KG1 (cell line): ENCODE data around the gene VPS45.

Experiments
- DNase-seq: peaks from one replicate; lab custom pipeline; 2025; lab: John Stamatoyannopoulos, UW

The VPS45 gene

DNA sequence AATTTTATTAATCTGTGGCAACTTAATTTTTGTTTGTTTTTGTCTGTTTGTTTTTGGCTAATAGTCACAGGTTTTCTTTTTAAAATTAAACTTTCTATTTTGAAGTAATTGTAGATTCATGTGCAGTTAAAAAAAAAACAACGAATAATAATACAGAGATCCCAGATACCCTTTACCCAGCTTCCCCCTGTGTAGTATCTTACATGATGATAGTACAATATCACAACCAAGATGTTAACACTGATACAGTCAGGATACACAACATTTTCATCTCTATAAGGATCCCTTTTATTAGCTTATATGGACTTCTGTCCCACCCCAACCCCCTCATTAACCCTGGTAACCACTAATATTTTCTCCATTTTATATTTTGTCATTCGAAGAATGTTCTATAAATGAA is 5.9 kb downstream of the VPS45 start:
- no peak for DNase-seq

DNA sequence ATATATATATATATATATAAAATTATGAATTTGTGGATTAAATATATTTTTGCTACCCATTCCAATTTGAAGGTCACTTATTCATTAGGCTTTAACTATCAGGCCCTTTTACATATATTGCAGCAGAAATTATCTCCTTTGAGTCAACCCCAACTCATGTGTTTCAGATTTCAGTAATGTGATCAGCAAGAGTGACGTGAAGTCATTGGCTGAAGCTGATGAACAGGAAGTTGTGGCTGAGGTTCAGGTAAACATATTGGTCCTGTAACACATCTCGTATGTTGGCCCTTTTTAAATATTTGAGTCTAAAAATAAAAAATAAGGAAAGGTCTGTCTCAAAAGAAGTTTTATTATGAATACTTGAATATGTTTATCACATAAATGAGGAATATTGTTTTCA is 8.5 kb downstream of the VPS45 start:
- no peak for DNase-seq

DNA sequence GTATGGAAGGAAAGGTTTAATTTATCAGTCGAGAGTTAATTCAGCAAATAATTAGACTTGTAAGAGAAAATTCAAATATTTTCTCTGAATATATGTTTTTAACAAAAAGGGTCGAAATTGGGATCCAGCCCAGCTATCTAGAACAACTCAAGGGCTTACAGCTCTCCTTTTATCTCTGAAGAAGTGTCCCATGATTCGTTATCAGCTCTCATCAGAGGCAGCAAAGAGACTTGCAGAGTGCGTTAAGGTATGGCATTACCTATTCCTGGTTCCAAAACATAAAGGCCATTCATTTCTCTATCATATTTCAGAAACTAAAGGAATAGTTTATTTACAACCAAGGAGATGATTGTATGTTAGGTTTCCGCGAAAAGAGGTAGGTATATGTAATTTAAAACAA is 9.4 kb downstream of the VPS45 start:
- DNase-seq: no peak

DNA sequence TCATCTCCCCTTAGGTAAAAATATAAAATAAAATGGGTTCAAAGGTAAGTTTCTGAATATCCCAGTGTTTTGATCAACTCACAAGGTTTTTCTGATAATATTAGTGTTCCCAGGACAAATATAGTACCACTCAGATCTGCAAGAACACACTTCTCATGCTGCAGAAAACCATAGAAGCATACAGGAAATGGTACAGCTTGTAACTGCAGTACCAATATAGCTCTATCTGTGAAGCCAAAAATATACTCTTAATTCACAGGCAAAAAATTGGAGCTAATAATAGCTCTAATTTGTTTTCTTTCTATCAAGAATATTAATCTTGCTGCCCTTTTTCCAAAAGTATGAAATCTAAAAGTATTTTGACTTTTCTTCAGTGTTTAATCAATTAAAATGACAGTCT is 13.2 kb downstream of the VPS45 start:
- DNase-seq: no peak

DNA sequence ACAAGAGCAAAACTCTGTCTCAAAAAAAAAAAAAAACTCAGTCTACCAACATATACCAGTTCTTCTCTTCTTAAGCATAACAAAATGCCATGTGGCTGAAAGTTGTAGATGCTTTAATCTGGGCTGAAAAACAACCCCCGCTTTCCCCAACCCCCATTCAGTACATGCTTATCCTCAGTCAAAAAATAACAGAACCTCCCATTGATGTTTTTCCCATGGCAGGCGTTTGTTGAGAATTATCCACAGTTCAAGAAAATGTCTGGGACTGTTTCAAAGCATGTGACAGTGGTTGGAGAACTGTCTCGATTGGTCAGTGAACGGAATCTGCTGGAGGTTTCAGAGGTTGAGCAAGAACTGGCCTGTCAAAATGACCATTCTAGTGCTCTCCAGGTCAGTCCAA is 14.9 kb downstream of the VPS45 start:
- DNase-seq: no peak

DNA sequence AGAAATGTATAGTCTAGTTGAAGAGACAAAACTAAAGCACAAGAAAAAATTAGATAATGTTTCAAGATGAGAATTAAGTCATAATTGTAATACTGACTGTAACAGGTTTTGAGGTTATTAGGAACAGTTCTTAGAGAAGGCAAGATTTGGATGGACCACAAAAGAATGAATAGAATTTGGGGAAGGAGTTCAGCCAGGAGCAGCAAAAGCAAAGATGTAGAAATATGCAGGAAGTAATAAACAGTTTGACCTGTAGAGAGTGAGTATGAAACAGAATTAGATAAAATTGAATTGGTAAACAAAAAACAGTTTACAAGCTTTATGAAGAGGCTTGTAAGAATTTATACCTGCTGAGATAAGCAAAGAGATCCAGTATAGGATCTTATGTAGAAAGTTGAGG is 16.3 kb downstream of the VPS45 start:
- DNase-seq: no peak

DNA sequence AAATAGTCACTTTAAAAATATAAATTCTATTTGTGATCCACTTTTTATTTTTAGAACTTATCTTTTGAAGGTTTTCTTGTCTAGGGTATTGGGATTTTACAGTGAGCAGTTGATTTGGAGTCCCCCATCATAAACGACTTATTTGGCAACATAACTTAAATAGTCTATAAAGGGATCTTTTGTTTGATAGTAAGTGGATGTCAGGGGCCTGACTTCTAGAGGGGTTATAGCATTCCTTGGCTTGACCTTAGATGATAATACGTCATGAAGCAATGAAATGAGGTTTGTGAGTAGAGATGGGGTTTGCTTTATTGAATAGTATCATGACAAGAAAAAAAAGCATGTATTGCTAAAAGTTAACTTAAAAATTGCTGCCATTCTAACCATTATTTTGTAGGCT is 17.8 kb downstream of the VPS45 start:
- no peak for DNase-seq

DNA sequence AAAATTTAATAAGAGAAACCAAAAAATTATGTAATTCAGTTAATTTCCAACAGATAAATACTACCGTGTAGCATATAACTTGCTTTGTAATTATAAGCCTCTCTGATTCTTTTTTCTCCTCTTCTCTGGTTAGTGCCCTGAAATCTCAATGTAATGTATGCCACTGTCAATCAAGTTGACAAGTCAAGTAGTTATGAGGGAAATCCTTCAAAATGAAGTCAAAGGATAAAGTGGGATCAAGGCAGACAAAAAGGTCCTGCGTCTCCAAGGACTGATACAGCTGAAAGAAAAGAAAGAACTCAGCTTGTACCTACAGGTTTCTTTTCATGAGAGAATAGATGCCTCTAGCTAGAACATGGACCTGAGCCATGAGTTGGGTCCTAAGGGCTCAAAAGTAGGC is 19.8 kb downstream of the VPS45 start:
- DNase-seq: no peak

DNA sequence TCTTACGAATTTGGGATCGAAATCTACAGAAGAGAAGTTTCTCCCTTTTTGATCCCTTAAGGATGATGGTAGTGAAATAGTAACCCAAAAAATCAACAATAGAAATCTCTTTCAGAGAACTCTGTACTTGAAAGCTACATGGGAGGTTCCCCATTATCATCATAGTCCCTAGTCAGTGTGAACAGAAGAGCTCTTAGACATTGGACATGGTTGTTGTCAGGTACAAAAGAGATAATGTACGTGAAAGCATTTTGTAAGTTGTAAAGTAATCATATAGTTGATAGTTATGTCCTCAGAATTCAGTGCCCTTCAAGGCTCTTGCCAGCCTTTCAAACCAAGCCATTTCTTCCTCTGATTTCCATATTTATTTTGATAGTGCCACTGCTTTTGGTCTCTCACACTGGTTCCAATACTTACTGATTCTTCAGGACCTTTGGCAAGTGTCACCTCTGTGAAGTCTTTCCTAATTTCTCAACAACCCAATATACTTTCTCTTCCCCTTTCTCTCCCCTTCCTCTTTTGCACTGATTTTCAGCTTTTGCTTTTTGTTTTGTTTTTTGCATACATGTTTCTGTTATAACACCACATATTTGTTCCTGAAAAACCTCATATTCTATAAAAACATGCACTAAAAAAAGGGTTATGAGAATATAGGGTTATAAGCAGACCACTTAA is 22.4 kb downstream of the VPS45 start:
- no peak for DNase-seq

DNA sequence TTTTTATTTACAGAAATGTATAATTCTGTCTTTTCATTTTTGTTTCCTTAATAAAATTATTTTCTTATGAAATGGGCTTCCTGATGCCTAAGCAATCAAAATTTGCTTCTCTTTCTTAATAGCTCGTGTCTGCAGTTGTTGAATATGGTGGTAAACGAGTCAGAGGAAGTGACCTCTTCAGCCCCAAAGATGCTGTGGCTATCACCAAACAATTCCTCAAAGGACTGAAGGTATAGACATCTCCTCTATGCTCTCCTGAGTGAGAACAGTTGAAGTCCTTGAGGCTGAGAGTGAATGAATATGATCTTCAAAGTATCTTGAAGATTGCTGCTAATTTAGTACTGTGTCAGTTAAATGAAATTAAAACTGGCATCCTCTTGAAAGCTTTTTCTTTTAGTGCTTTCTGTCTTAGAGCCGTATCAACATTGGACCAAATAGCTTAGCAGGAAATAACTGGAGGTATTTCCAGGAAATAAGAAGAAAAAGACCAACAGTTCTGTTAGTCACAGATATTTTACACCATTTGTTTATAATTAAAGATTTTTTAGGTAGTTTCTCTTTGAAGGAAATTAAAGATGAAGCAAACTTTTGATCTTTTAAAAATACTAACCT is 24.7 kb downstream of the VPS45 start:
- DNase-seq: no peak

DNA sequence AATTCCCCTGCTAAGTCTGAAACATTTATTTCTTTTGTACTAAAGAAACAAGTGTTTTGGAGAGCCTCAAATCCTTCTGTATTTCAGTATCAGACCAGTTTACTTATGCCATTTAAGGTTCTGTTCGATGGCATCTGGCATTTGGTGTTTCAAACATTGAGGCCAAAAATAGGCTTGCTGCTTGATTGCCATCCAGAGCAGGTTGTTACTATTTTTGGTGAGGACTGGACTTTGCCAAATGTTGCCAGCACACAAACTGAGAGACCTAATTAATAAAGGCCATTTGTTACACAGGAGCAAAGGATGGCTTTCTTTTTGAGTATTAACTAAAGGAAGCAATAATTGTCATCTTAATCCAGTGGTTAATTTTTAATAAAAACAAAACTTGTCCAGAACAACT is 26.2 kb downstream of the VPS45 start:
- no peak for DNase-seq

DNA sequence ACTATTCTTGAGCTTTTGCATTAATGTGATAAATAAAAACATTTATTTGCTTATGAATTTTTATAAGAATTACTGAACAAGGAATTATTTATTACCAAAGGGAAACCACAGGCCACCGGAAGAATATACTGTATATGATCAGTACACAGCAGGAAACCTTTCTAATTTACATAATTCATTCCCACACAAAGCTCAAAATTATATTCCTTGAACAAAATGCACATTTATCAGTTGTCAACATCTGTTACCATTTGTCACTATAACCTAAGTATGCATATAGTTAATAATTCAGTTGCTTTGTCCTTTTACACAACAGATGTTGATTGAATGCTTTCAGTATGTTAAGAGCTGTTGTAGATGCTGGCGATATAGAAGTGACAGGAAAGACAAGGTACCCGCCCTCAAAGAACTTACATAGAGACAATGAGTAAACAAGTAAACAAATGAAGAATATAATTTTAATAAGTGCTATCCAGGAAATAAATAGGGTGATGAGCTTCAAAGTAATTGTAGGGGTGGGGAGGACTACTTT is 27.2 kb downstream of the VPS45 start:
- no peak for DNase-seq

DNA sequence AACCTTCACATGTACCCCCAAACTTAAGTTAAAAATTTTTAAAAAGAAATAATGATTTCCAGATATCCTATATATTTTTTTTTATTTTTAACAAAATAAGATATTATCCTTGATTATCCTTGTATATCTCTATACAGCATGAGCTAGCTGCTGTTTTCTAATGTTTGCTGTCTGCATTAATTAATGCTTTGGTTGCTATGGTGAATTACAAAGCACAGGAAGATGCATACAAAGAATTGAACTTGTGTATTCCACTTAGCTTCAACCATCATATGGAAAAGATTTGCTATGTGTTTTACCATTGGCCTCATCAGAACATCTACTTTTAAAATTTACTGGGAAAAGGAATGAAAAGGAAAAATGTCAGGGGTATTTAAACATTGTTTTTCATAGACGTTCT is 35.4 kb downstream of the VPS45 start:
- DNase-seq: no peak

DNA sequence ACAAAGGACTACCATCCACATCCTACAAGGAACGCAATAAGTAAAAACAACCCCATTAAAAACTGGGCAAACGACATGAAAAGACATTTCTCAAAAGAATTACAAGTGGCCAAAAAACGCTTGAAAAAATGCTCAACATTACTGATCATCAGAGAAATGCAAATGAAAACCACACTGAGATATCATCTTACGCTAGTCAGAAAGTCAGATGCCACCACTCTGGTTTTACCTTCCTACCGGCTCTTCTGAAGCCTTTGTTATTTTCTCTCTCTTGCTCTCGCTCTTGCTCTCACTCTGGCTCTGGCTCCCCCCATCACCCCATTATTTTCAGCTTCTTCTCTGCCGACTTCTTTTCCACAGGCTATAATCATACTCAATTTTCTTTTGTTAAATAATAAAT is 38.8 kb downstream of the VPS45 start:
- no peak for DNase-seq

DNA sequence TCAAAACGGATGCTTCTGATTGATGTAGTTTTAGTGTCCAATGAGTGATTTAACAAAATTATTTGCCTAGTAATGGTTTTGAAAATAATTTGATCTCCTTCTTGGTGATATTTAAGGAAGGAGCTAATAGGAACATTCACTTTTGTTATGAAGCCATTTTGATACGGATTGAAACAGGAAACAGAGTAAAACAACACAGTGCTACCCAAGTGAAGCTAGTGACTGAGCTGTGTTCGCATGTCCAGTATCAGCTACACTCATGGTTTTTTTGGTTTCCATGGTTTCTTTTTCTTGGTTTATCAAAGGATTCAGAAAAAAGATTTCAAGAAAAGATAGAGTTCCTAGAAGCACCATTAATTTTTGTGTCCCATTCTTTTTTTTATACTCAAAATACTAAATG is 42.0 kb downstream of the VPS45 start:
- DNase-seq: peak; percentile 7

DNA sequence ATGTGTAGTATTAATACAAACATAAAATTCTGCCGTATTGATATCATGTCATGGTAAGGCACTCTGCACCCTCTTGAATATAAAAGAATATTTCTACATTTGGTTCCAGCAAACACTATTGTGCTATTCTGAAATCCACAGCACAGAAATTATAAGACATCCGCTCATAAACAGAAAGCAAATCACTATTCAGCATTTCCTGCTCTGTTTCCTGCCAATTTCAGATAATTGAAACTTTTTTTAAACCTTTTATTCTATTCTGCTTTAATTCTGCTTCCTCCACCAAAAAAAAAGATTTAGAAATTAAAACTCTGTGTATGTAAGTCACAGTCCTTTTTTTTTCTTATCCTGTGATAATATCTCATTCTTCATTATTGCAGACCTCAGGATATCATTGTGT is 42.5 kb downstream of the VPS45 start:
- peak; percentile 10 for DNase-seq

DNA sequence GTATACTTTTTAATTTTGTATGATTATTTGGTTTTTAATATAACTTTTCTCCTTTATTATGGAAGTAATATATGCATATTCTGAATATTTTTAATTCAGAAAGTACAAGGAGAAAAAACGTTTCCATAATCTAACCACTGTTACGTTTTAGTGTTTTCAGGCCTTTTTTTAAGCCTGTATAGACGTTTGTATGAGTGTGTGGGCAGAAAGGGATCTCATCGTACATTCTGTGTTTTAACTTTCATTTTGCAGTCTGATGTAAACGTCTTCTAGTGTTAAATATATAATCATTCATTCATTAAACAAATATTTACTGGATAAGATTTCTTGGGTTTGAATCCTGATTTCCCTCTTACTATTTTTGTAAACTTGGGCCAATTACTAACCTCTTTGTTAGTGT is 44.1 kb downstream of the VPS45 start:
- no peak for DNase-seq

DNA sequence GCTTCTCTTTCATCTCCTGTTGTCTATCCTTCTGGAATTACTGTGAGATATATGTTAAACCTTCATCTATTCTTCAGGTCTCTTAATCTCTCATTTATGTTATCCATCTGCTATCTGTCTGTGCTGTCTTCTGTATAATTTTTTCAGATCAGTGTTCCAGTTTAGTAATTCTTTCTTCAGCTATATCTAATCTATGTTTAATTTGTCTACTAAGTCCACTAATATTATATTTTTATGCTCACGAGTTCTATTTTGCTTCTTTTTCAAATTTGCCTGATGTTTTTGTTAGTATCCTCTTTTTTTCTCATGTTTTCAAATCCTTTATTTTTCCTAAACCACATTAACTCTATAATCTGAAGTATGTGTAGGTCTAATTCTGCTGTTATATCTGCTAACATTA is 47.5 kb downstream of the VPS45 start:
- no peak for DNase-seq

DNA sequence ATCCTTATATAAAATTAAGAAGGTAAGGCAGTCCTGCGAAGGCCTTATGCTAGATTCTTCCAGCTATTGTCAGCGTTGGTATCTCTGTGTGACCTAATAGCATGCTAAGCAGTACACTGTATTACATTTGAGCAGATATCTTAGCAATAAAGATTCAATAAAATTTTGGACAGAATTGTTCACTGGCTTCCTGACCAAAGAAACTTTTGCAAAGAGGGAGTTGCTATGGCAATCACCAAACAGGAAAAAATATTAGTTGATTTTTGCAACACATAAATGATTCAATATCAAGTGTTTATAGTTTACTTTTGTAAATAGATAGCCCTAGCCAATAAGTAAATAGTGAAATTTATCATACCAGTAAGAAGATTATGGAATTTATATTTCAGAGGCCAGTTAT is 51.1 kb downstream of the VPS45 start:
- DNase-seq: no peak

DNA sequence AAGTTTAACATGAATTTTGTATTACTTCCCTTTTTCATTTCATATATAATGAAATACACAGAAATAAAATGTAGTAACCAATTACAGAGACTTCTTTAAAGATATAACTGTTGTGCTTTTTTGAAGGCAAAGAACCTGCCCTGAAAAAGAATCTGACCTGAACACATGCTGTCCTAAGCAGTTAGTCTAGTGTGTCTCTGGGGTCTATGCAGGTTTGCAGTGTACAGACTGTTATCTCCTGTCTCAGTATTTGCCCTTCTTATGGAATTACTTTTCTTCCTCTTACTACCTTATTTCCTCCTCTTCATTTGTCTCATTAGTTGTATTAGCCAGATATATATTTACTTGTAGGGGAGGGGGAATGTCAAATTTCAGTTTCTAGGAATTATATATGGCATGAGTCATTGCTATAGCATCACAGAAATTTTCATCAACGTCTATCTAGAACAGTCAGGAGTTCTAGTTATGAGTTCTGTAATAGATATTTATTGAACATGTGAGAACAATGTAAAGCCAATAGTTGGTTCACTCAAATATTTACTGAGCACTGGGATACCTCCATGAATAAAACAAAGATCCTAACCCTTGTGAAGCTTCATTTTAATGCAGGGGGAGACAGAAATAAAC is 53.8 kb downstream of the VPS45 start:
- DNase-seq: no peak

DNA sequence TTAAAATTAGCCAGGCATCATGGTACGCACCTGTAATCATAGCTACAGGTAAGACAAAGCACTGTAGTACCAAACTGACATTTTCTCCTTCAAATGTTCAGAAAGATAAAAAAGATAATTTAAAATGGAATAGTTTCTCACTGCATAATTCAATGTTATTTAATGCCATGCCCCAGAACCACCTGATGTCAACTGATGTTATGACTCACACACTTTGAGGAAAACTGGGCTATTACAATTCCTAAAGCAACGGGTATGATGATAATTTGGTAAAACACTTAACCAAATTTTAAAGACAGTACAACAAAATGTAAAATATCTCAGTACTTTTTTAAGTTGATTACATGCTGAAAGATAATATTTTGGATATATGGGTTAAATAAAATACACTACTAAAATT is 59.2 kb downstream of the VPS45 start:
- DNase-seq: no peak

DNA sequence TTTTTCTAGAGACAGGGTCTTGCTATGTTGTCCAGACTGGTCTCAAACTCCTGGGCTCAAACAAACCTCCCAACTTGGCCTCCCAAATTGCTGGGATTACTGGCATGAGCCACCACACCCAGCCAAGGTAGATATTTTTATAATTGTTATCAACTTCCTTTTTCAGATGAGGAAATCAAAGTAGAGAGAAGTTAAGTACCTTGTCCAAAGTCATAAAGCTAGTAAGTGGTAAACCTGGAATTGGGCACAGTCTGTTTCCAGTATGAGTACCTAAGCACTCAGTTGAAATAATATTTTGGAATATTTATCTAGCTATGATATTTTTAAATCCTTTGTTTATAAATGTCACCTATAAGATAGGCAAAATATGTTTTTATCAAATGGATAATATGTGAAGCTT is 59.9 kb downstream of the VPS45 start:
- no peak for DNase-seq

DNA sequence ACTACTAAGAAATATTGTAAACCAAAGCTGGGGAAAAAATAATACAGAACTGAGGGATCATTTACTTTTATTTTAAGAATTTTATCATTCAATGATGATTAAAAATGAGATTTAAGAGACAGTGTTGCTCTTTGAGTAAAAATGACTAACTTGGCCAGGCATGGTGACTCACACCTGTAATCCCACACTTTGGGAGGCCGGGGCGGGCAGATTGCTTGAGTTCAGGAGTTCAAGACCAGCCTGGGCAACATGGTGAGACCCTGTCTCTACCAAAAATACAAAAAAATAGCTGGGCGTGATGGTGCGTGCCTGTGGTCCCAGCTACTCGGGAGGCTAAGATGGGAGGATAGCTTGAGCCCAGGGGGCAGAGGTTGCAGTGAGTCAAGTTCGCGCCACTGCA is 60.3 kb downstream of the VPS45 start:
- DNase-seq: no peak

DNA sequence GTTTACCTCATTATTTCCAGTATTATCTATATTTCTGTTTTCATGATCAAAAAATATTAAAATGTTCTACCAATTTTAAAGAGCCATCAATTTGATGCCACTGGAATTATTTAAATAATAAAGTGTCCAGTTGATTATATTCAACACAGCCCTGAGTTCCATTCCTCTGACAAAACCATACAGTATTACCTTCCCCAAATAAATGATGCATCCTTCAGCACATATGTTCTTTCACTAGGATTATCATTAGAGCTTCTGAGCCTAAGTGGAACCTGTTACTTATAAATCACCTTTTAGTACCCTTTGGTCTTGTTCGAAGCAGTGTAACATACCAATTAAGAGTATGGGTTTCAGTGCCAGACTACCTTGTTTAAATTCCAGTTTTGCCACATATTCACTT is 64.8 kb downstream of the VPS45 start:
- DNase-seq: no peak
